WERI-Rb-1 (cell line): Measurements from ENCODE around the gene ZNF76.

ENCODE experiments used
- DNase-seq: peaks from one replicate; pipeline ENCODE4 v3.0.0-alpha.2; 2020
- H3K27ac ChIP-seq: fragments of 250-450 bp; sonication (Bioruptor Pico); 2 replicates; pipeline ENCODE4 v1.5.1; 2020; ENCODE audit warnings: mild to moderate bottlenecking, moderate library complexity
- H3K27me3 ChIP-seq: fragments of 250-450 bp; sonication (Bioruptor Pico); 2 replicates; pipeline ENCODE4 v1.5.1; 2021; ENCODE audit warnings: mild to moderate bottlenecking, low read depth, moderate library complexity; ENCODE audit not compliant: insufficient read depth, severe bottlenecking
- H3K36me3 ChIP-seq: fragments of 250-450 bp; sonication (Bioruptor Pico); 2 replicates; pipeline ENCODE4 v1.5.1; 2020; ENCODE audit warnings: mild to moderate bottlenecking, moderate library complexity
- H3K4me3 ChIP-seq: 2 replicates; pipeline ENCODE4 v1.5.1; 2011; ENCODE audit warnings: low read depth, mild to moderate bottlenecking, control low read depth, low read length
- H3K9me3 ChIP-seq: fragments of 250-450 bp; sonication (Bioruptor Pico); 2 replicates; pipeline ENCODE4 v1.5.1; 2021; ENCODE audit warnings: mild to moderate bottlenecking, moderate library complexity; ENCODE audit not compliant: severe bottlenecking
- CTCF ChIP-seq: IDR thresholded peaks from 2 replicates; pipeline ENCODE4 v1.5.1; 2011; ENCODE audit warnings: low read depth, mild to moderate bottlenecking, control low read depth, inconsistent platforms, low read length

The ZNF76 gene

GRCh38 chr6:35215665-35216411 is 43.7 kb upstream of the ZNF76 start:
- no peaks in the 10 kb centered on the region for H3K9me3 ChIP-seq
- no peak overlapping the region for H3K4me3 ChIP-seq
- no peak overlapping the region for H3K27ac ChIP-seq
- DNase-seq, result no peak
- no peak for TF ChIP-seq CTCF
- no peaks in the 10 kb centered on the region for H3K36me3 ChIP-seq
- peaks cover 22% of the 10 kb centered on the region for H3K27me3 ChIP-seq

GRCh38 chr6:35216412-35216732 is 43.2 kb upstream of the ZNF76 start:
- no peak for DNase-seq
- Histone ChIP-seq H3K4me3 (no peak overlapping the region), H3K27ac (no peak overlapping the region), H3K27me3 (peaks cover 20% of the 10 kb centered on the region), H3K36me3 (no peaks in the 10 kb centered on the region), H3K9me3 (no peaks in the 10 kb centered on the region)
- TF ChIP-seq CTCF, result no peak

GRCh38 chr6:35216851-35217811 is 42.4 kb upstream of the ZNF76 start:
- Histone ChIP-seq H3K27ac (no peak overlapping the region), H3K4me3 (no peak overlapping the region), H3K36me3 (no peaks in the 10 kb centered on the region), H3K9me3 (no peaks in the 10 kb centered on the region), H3K27me3 (peaks cover 13% of the 10 kb centered on the region)
- DNase-seq, result peak; percentile 44
- no peak for TF ChIP-seq CTCF

- H3K4me3 ChIP-seq, result no peak overlapping the region
- peaks cover 5% of the 10 kb centered on the region for H3K27me3 ChIP-seq
- no peak for TF ChIP-seq CTCF
- H3K36me3 ChIP-seq, result no peaks in the 10 kb centered on the region
- DNase-seq, result no peak
- H3K9me3 ChIP-seq, result no peaks in the 10 kb centered on the region
- H3K27ac ChIP-seq, result no peak overlapping the region
Observed at GRCh38 chr6:35218021-35218420, 41.5 kb upstream of the ZNF76 start.

GRCh38 chr6:35218456-35218855 is 41.1 kb upstream of the ZNF76 start:
- no peak for TF ChIP-seq CTCF
- Histone ChIP-seq H3K27ac (no peak overlapping the region), H3K27me3 (peaks cover 2% of the 10 kb centered on the region), H3K36me3 (no peaks in the 10 kb centered on the region), H3K4me3 (no peak overlapping the region), H3K9me3 (no peaks in the 10 kb centered on the region)
- DNase-seq, result no peak
